CD4-positive, alpha-beta T cell treated with Interleukin-2 at 100 ng/mL for 4 hours (primary cell): ENCODE results near the gene TNFAIP8.
"Not testable (repeated sequence)": the region's sequence is repeated elsewhere in the genome, so short reads cannot be mapped to it uniquely, and the experiment has no call there.

Experiments used
- DNase-seq: peaks from one replicate; pipeline ENCODE4 v3.0.0-alpha.2; 2020; ENCODE audit warnings: low spot score

The TNFAIP8 gene

DNA sequence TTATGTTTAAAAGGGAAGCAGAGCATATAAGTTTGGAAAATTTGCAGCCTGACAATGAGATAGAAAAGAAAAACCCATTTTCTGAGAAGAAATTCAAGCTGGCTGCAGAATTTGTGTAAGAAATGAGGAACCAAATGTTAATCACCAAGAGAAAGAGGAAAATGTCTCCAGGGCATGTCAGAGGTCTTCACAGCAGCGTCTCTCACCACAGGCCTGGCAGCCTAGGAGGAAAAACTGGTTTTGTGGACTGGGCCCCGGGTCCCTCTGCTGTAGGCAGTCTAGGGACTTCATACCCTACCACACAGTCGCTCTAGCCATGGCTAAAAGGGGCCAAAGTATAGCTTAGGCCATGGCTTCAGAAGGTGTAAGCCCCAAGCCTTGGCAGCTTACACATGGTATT lies 64.3 kb downstream of the TNFAIP8 start:
- DNase-seq, result no peak

DNA sequence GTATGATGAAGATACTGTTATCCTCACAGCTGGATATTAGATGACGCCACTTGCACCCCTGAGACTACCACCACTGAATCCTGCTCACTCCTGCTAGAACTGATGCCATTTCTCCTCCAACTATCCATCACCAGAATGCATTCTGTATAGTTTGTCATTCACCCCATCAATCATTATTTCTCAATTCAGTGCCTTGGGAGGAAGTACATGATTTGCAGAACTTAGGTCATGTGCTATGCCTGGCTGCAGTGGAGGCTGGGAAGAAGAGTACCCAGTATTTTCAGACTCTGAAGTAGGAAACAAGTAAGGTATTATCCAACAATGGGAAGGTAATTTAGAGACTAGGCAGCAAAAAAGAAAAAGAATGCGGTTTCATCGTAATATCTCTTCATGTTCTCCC lies 70.2 kb downstream of the TNFAIP8 start:
- no peak for DNase-seq

DNA sequence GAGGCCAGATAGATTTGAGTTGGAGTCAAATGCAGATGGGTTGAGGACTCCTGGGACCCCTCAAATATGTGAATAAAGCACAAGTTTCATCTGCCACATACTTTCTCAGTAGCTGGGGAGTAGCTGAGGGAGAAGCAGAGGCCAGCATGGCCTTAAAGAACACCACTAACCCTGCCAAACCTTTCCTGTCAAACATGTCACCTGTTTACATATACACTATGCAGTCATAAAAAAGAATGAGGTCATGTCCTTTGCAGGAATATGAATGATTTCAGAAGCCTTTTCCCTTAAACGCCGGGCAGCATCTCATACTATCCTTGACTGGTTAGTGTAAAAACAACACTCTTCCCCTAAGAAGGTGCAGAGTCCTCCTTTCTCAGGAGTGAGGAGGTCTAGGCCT lies 71.2 kb downstream of the TNFAIP8 start:
- DNase-seq, result no peak

DNA sequence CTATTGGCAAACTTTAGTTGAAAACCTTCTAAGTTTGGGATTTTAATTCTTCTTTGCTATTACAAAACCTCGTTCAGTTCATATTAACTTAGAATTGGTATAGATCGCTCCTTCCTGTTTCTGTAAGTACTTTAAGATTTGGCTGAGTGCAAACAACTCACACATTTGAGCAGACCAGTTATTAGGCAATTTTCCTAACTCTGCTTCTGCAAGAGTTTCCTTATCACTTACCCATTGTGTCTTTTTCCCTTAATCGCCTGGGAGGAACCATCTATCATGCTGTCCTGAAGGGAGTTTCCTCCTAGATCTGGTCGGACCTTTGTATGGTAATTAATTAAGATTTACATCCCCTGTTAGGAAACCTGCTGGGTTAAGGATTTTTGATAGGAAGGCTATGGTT lies 71.8 kb downstream of the TNFAIP8 start:
- DNase-seq, result not testable (repeated sequence)

DNA sequence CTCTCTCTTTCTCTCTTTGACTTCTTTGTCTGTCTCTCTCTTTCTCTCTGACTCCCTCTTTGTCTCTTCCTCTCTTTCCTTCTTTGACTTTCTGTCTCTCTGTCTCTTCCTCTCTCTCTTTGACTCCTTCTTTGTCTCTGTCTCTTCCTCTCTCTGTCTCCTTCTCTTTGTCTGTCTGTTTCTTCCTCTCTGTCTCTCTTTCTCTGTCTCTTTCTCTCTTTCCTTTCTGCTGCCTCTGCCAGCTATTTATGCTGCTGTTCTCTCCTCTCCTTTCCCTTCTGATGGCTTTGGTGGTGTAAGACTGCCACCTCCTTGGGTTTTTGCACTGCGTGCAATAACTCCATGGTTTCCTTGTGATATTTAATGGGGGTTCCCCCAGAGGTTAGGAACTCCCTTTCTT lies 72.3 kb downstream of the TNFAIP8 start:
- DNase-seq, result not testable (repeated sequence)

DNA sequence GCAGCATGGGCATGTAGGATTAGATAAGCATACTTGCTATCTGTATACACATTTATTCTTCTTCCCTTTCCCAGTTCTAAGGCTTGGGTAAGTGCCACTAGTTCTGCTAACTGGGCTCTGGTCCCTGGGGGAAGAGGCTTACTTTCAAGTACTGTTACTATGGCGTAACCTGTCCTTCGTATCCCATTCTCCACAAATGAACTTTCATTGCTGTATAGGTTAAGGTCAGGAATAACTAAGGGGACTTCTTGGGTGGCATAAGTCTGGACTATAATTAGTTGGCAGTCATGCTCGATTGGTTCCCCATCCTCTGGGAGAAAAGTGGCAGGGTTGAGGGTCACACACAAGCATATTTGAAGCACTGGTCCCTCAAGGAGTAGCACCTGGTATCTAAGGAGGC lies 72.8 kb downstream of the TNFAIP8 start:
- DNase-seq, result not testable (repeated sequence)

DNA sequence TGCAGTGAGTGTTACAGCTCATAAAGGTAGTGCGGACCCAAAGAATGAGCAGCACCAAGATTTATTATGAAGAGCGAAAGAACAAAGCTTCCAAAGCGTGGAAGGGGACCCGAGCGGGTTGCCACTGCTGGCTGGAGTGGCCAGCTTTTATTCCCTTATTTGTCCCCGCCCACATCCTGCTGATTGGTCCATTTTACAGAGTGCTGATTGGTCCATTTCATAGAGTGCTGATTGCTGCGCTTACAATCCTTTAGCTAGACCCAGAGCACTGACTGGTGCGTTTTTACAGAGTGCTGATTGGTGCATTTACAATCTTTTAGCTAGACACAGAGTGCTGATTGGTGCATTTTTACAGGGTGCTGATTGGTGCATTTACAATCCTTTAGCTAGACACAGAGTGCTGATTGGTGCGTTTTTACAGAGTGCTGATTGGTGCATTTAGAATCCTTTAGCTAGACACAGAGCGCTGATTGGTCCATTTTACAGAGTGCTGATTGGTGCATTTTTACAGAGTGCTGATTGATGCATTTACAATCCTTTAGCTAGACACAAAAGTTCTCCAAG lies 76.9 kb downstream of the TNFAIP8 start:
- not testable (repeated sequence) for DNase-seq

DNA sequence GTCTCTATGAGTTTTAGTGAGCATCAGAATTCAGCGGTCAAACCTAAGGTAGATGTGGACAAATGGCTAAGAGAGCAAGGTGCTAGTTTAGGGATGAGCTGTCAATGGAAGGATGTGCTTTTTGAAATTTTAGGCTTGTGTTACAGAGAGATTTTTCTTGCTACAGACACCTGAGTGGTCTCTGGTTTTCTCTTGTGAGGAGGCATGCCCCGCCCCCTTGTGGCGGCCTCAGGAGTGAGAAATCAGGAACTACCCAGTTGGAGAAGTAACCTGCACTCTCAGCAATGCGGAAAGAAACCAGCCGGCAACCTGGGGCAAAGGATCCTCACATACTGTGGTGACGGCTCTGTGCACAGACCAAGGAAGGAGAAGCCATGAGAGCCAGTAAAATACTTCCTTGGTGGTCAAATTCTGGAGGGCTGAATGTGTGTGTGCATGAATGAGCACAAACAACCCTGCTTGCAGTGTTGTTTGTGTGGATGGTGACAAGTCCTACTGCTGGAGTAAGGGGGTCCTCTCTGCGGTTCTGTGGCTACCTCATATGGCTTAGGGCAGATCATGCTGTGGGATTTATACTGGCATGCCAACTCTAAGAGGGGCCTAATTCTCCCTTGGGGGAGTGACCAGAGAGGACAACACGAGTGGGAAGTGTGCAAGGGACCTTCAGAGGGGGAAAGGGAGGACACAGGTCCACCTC lies 79.8 kb downstream of the TNFAIP8 start:
- DNase-seq, result peak; percentile 74

DNA sequence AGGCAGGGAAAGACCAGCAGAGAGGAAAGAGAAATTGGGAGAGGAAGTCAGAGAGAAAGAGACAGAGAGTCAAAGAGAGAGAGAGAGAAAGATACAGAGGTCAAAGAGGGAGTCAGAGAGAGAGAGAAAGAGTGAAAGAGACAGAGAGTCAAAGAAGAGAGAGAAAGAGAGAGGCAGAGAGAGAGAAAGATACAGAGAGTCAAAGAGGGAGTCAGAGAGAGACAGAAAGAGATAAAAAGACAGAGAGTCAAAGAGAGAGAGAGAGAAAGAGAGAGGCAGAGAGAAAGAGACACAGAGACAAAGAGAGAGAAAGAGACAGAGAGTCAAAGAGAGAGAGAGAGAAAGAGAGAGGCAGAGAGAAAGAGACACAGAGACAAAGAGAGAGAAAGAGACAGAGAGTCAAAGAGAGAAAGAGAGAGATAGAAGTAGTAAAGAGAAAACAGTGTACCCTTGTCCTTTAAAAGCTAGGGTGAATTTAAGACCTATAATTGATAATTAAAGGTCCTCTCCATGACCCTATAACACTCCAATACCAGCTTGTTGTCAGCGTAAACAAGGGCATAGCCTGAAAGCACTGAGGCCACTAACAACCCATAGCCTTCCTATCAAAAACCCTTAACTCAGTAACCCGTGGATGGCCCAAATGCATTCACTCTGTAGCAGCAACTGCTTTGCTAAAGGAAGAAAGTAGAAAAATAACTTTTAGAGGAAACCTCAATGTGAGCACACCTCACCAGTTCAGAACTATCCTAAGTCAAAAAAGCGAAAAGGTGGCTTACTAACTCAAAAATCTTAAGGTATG lies 82.2 kb downstream of the TNFAIP8 start:
- DNase-seq, result not testable (repeated sequence)

DNA sequence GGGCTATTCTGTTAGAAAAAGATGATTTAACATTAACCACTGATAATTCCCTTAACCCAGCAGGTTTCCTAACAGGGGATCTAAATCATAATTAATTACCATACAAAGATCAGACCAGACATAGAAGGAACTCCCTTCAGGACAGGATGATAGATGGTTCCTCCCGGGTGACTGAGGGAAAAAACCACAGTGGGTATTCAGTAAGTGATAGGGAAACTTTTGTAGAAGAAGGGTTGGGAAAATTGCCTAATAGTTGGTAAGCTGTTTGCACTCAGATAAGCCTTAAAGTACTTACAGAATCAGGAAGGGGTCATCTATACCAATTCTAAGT lies 82.7 kb downstream of the TNFAIP8 start:
- DNase-seq, result not testable (repeated sequence)

DNA sequence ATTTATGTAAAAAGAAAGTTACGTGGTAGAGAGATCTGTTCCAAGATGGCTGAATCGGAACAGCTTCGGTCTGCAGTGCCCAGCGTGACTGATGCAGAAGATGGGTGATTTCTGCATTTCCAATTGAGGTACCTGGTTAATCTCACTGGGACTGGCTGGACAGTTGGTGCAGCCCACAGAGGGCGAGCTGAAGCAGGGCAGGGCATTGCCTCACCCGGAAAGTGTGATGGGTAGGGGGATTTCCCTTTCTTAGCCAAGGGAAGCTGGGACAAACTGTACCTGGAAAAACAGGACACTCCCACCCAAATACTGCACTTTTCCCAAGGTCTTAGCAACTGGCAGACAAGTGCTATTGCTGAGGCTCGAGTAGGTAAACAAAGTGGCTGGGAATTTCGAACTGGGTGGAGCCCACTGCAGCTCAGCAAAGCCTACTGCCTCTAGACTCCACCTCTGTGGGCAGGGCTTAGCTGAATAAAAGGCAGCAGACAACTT lies 83.4 kb downstream of the TNFAIP8 start:
- DNase-seq, result no peak

DNA sequence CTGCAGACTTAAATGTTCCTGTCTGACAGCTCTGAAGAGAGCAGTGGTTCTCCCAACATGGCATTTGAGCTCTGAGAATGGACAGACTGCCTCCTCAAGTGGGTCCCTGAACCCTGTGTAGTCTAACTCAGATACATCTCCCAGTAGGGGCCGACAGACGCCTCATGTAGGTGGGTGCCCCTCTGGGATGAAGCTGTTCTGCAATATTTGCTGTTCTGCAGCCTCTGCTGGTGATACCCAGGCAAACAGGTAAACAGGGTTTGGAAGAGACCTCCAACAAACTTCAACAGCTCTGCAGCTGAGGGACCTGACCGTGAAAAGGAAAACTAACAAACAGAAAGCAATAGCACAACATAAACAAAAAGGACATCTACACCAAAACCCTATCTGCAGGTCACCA lies 83.8 kb downstream of the TNFAIP8 start:
- DNase-seq, result not testable (repeated sequence)

DNA sequence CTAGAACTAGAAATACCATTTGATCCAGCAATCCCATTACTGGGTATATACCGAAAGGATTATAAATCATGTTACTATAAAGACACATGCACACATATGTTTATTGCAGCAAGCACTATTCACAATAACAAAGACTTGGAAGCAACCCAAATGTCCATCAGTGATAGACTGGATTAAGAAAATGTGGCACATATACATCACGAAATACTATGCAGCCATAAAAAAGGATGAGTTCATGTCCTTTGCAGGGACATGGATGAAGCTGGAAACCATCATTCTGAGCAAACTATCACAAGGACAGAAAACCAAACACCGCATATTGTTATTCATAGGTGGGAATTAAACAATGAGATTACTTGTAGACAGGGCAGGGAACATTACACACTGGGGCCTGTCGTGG lies 88.8 kb downstream of the TNFAIP8 start:
- not testable (repeated sequence) for DNase-seq

DNA sequence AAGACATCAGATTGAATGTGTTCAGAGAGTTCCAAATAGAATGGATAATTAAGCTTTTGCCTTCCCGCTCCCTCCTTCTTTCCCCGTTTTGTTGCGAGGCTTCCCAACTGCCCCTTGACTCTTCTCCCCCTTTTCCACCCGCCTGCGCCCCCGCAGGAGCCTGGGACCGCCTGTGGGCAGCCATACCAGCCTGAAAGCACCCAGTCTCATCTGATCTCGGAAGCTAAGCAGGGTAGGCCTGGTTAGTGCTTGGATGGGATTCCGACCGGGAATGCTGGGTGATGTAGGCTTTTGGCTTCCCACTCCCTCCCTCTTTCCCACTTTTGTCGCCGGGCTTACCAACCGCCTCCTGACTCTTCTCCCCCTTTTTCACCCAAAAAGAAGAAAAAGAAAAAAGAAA lies 89.7 kb downstream of the TNFAIP8 start:
- DNase-seq, result no peak
